ENCODE data around the gene SACM1L. TPM values are rescaled to one million over a fixed set of nuclear protein-coding genes. Genes with fewer than 3 reads are reported as not detected.

SACM1L gene
- total RNA-seq, 2 donors from 2014 or later = 50.5 to 57.3 TPM

GRCh38 chr3:45790596-45790995, 101.4 kb downstream of the SACM1L start:
- TF ChIP-seq CTCF (IDR thresholded peaks at IDR 0.05) = no peak
- Histone ChIP-seq H3K36me3 (no peaks in the 10 kb centered on the region), H3K9me3 (peaks cover 8% of the 10 kb centered on the region), H3K4me1 (ENCODE audit: control insufficient read depth in 1 of 2, low read depth in 2 of 2) (peaks cover 0 to 3% of the 10 kb centered on the region in 2 donors), H3K27me3 (replicated peaks; ENCODE audit: insufficient read depth) (peaks cover 2% of the 10 kb centered on the region), H3K27ac (no peak overlapping the region), H3K4me3 (no peak overlapping the region)
- DNase-seq (ENCODE audit: low spot score) = no peak
- ATAC-seq (ENCODE audit: insufficient number of reproducible peaks, low FRiP score, low read depth) = no peak

GRCh38 chr3:45792036-45792435, 102.8 kb downstream of the SACM1L start:
- ATAC-seq (ENCODE audit: insufficient number of reproducible peaks, low FRiP score, low read depth) (no peak), DNase-seq (ENCODE audit: low spot score) (no peak)
- no peak for TF ChIP-seq CTCF (IDR thresholded peaks at IDR 0.05)
- H3K4me3 ChIP-seq = no peak overlapping the region
- H3K9me3 ChIP-seq = peaks cover 8% of the 10 kb centered on the region
- H3K27me3 ChIP-seq (replicated peaks; ENCODE audit: insufficient read depth) = peaks cover 16% of the 10 kb centered on the region
- H3K4me1 ChIP-seq (ENCODE audit: control insufficient read depth in 1 of 2, low read depth in 2 of 2) = peaks cover 9 to 15% of the 10 kb centered on the region in 2 donors
- no peaks in the 10 kb centered on the region for H3K36me3 ChIP-seq
- no peak overlapping the region for H3K27ac ChIP-seq

GRCh38 chr3:45792516-45793172, 103.4 kb downstream of the SACM1L start:
- peaks cover 8% of the 10 kb centered on the region for H3K9me3 ChIP-seq
- no peak for DNase-seq (ENCODE audit: low spot score)
- H3K36me3 ChIP-seq = no peaks in the 10 kb centered on the region
- H3K27me3 ChIP-seq (replicated peaks; ENCODE audit: insufficient read depth) = peaks cover 18% of the 10 kb centered on the region
- no peak overlapping the region for H3K27ac ChIP-seq
- no peak for ATAC-seq (ENCODE audit: insufficient number of reproducible peaks, low FRiP score, low read depth)
- peaks cover 9 to 15% of the 10 kb centered on the region in 2 donors for H3K4me1 ChIP-seq (ENCODE audit: control insufficient read depth in 1 of 2, low read depth in 2 of 2)
- no peak for TF ChIP-seq CTCF (IDR thresholded peaks at IDR 0.05)
- no peak overlapping the region for H3K4me3 ChIP-seq

- TF ChIP-seq CTCF (IDR thresholded peaks at IDR 0.05) = no peak
- DNase-seq (ENCODE audit: low spot score) (no peak), ATAC-seq (ENCODE audit: insufficient number of reproducible peaks, low FRiP score, low read depth) (no peak)
- H3K27me3 ChIP-seq (replicated peaks; ENCODE audit: insufficient read depth) = peaks cover 18% of the 10 kb centered on the region
- peaks cover 9 to 15% of the 10 kb centered on the region in 2 donors for H3K4me1 ChIP-seq (ENCODE audit: control insufficient read depth in 1 of 2, low read depth in 2 of 2)
- no peaks in the 10 kb centered on the region for H3K36me3 ChIP-seq
- H3K27ac ChIP-seq = no peak overlapping the region
- peaks cover 8% of the 10 kb centered on the region for H3K9me3 ChIP-seq
- no peak overlapping the region for H3K4me3 ChIP-seq
Measured at GRCh38 chr3:45793482-45794176, 104.4 kb downstream of the SACM1L start.

GRCh38 chr3:45794177-45794560, 105.0 kb downstream of the SACM1L start:
- peaks cover 9 to 15% of the 10 kb centered on the region in 2 donors for H3K4me1 ChIP-seq (ENCODE audit: control insufficient read depth in 1 of 2, low read depth in 2 of 2)
- peaks cover 18% of the 10 kb centered on the region for H3K27me3 ChIP-seq (replicated peaks; ENCODE audit: insufficient read depth)
- no peak overlapping the region for H3K4me3 ChIP-seq
- TF ChIP-seq CTCF (IDR thresholded peaks at IDR 0.05) = no peak
- H3K27ac ChIP-seq = no peak overlapping the region
- no peak for ATAC-seq (ENCODE audit: insufficient number of reproducible peaks, low FRiP score, low read depth)
- H3K36me3 ChIP-seq = no peaks in the 10 kb centered on the region
- H3K9me3 ChIP-seq = peaks cover 6% of the 10 kb centered on the region
- no peak for DNase-seq (ENCODE audit: low spot score)
